Measurements from ENCODE around the gene PEX5L. TPM values are rescaled to one million over a fixed set of nuclear protein-coding genes. Genes with fewer than 3 reads are reported as not detected.

Gene PEX5L
- total and polyA plus RNA-seq, 2 experiments from 2014 or later, result 6.3 to 7.0 TPM

DNA sequence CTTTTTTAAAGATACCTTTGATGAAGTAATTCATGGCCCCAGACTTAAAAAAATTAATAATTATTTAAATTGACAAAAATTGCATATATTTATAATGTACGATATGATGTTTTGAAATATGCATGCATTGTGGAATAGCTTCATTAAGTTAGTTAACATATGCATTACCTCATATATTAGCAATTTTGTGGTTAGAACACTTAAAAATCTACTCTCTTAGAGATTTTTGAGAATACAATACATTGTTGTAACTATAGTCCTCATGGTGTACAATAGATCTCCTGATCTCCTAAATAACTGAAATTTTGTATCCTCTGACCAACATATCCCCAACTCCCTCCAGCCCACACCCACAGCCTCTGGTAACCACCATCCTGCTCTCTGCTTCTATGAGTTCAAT, 104.1 kb downstream of the PEX5L start:
- Mint-ChIP-seq H3K4me1 (peaks cover 11% of the 10 kb centered on the region; the same call in 2 of the 3 replicates), H3K4me3 (no peak overlapping the region), H3K27me3 (ENCODE audit: insufficient read depth, low read depth, poor library complexity) (no peaks in the 10 kb centered on the region), H3K27ac (no peak overlapping the region), H3K9me3 (no peaks in the 10 kb centered on the region), H3K36me3 (ENCODE audit: low read depth) (no peaks in the 10 kb centered on the region)
- Histone ChIP-seq H3K9me2 (ENCODE audit: insufficient read depth) (0 out of 2 replicates have a peak, but pooled peaks cover 2% of the 10 kb centered on the region), H3K27me3 (ENCODE audit: insufficient read depth) (no peaks in the 10 kb centered on the region), H2AFZ (no peak overlapping the region), H3F3A (replicated peaks; ENCODE audit: low read depth) (no peaks in the 10 kb centered on the region), H4K20me1 (replicated peaks; ENCODE audit: insufficient read depth) (no peaks in the 10 kb centered on the region), H3K79me2 (replicated peaks; ENCODE audit: insufficient read depth) (no peaks in the 10 kb centered on the region), H3K4me3 (no peak overlapping the region), H3K27ac (ENCODE audit: low read depth) (no peak overlapping the region), H3K4me2 (no peak overlapping the region), H3K36me3 (ENCODE audit: insufficient read depth) (no peaks in the 10 kb centered on the region), H3K4me1 (ENCODE audit: insufficient read depth) (peaks cover 5% of the 10 kb centered on the region; the same call in 1 of the 2 replicates)
- ATAC-seq (no peak), DNase-seq (ENCODE audit: low spot score) (no peak)
- TF ChIP-seq, protein P1, sequence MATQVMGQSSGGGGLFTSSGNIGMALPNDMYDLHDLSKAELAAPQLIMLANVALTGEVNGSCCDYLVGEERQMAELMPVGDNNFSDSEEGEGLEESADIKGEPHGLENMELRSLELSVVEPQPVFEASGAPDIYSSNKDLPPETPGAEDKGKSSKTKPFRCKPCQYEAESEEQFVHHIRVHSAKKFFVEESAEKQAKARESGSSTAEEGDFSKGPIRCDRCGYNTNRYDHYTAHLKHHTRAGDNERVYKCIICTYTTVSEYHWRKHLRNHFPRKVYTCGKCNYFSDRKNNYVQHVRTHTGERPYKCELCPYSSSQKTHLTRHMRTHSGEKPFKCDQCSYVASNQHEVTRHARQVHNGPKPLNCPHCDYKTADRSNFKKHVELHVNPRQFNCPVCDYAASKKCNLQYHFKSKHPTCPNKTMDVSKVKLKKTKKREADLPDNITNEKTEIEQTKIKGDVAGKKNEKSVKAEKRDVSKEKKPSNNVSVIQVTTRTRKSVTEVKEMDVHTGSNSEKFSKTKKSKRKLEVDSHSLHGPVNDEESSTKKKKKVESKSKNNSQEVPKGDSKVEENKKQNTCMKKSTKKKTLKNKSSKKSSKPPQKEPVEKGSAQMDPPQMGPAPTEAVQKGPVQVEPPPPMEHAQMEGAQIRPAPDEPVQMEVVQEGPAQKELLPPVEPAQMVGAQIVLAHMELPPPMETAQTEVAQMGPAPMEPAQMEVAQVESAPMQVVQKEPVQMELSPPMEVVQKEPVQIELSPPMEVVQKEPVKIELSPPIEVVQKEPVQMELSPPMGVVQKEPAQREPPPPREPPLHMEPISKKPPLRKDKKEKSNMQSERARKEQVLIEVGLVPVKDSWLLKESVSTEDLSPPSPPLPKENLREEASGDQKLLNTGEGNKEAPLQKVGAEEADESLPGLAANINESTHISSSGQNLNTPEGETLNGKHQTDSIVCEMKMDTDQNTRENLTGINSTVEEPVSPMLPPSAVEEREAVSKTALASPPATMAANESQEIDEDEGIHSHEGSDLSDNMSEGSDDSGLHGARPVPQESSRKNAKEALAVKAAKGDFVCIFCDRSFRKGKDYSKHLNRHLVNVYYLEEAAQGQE (IDR thresholded peaks at IDR 0.05; ENCODE audit: unreplicated experiment), result no peak
- TF ChIP-seq JUNB (IDR thresholded peaks at IDR 0.05; ENCODE audit: unreplicated experiment) (no peak), ZNF114 (CRISPR knock-in tag; IDR thresholded peaks at IDR 0.05) (no peak), ZNF331 (CRISPR knock-in tag; IDR thresholded peaks at IDR 0.05; ENCODE audit: low read depth) (no peak), EZH2phosphoT487 (IDR thresholded peaks at IDR 0.05; ENCODE audit: unreplicated experiment) (no peak), NANOG (IDR thresholded peaks at IDR 0.05; ENCODE audit: borderline replicate concordance) (no peak), POLR2AphosphoS5 (IDR thresholded peaks at IDR 0.05; ENCODE audit: low read depth) (no peak), EZH2 (IDR thresholded peaks at IDR 0.05; ENCODE audit: low read depth, unreplicated experiment) (no peak), CREB1 (CRISPR knock-in tag; IDR thresholded peaks at IDR 0.05; ENCODE audit: low read depth) (no peak), STAT1 (IDR thresholded peaks at IDR 0.05; ENCODE audit: unreplicated experiment) (no peak)
- TF ChIP-seq, protein P2, sequence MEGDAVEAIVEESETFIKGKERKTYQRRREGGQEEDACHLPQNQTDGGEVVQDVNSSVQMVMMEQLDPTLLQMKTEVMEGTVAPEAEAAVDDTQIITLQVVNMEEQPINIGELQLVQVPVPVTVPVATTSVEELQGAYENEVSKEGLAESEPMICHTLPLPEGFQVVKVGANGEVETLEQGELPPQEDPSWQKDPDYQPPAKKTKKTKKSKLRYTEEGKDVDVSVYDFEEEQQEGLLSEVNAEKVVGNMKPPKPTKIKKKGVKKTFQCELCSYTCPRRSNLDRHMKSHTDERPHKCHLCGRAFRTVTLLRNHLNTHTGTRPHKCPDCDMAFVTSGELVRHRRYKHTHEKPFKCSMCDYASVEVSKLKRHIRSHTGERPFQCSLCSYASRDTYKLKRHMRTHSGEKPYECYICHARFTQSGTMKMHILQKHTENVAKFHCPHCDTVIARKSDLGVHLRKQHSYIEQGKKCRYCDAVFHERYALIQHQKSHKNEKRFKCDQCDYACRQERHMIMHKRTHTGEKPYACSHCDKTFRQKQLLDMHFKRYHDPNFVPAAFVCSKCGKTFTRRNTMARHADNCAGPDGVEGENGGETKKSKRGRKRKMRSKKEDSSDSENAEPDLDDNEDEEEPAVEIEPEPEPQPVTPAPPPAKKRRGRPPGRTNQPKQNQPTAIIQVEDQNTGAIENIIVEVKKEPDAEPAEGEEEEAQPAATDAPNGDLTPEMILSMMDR (conservative IDR thresholded peaks at IDR 0.05; ENCODE audit: low read depth in 2 of 2), result no peak
- TF ChIP-seq, protein P3, sequence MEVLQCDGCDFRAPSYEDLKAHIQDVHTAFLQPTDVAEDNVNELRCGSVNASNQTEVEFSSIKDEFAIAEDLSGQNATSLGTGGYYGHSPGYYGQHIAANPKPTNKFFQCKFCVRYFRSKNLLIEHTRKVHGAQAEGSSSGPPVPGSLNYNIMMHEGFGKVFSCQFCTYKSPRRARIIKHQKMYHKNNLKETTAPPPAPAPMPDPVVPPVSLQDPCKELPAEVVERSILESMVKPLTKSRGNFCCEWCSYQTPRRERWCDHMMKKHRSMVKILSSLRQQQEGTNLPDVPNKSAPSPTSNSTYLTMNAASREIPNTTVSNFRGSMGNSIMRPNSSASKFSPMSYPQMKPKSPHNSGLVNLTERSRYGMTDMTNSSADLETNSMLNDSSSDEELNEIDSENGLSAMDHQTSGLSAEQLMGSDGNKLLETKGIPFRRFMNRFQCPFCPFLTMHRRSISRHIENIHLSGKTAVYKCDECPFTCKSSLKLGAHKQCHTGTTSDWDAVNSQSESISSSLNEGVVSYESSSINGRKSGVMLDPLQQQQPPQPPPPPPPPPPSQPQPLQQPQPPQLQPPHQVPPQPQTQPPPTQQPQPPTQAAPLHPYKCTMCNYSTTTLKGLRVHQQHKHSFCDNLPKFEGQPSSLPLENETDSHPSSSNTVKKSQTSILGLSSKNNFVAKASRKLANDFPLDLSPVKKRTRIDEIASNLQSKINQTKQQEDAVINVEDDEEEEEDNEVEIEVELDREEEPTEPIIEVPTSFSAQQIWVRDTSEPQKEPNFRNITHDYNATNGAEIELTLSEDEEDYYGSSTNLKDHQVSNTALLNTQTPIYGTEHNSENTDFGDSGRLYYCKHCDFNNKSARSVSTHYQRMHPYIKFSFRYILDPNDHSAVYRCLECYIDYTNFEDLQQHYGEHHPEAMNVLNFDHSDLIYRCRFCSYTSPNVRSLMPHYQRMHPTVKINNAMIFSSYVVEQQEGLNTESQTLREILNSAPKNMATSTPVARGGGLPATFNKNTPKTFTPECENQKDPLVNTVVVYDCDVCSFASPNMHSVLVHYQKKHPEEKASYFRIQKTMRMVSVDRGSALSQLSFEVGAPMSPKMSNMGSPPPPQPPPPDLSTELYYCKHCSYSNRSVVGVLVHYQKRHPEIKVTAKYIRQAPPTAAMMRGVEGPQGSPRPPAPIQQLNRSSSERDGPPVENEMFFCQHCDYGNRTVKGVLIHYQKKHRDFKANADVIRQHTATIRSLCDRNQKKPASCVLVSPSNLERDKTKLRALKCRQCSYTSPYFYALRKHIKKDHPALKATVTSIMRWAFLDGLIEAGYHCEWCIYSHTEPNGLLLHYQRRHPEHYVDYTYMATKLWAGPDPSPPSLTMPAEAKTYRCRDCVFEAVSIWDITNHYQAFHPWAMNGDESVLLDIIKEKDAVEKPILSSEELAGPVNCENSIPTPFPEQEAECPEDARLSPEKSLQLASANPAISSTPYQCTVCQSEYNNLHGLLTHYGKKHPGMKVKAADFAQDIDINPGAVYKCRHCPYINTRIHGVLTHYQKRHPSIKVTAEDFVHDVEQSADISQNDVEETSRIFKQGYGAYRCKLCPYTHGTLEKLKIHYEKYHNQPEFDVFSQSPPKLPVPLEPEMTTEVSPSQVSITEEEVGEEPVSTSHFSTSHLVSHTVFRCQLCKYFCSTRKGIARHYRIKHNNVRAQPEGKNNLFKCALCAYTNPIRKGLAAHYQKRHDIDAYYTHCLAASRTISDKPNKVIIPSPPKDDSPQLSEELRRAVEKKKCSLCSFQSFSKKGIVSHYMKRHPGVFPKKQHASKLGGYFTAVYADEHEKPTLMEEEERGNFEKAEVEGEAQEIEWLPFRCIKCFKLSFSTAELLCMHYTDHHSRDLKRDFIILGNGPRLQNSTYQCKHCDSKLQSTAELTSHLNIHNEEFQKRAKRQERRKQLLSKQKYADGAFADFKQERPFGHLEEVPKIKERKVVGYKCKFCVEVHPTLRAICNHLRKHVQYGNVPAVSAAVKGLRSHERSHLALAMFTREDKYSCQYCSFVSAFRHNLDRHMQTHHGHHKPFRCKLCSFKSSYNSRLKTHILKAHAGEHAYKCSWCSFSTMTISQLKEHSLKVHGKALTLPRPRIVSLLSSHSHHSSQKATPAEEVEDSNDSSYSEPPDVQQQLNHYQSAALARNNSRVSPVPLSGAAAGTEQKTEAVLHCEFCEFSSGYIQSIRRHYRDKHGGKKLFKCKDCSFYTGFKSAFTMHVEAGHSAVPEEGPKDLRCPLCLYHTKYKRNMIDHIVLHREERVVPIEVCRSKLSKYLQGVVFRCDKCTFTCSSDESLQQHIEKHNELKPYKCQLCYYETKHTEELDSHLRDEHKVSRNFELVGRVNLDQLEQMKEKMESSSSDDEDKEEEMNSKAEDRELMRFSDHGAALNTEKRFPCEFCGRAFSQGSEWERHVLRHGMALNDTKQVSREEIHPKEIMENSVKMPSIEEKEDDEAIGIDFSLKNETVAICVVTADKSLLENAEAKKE (CRISPR knock-in tag; IDR thresholded peaks at IDR 0.05), result no peak
- TF ChIP-seq, protein P4, sequence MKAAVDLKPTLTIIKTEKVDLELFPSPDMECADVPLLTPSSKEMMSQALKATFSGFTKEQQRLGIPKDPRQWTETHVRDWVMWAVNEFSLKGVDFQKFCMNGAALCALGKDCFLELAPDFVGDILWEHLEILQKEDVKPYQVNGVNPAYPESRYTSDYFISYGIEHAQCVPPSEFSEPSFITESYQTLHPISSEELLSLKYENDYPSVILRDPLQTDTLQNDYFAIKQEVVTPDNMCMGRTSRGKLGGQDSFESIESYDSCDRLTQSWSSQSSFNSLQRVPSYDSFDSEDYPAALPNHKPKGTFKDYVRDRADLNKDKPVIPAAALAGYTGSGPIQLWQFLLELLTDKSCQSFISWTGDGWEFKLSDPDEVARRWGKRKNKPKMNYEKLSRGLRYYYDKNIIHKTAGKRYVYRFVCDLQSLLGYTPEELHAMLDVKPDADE (IDR thresholded peaks at IDR 0.05), result no peak
